Ecto neural progenitor cell (in vitro differentiated cells): ENCODE data around the gene OTUD7B.
A peak's percentile ranks its signal among the peaks of the same experiment; 100 is the strongest.
"Not testable (repeated sequence)": the region's sequence is repeated elsewhere in the genome, so short reads cannot be mapped to it uniquely, and the experiment has no call there.

ENCODE experiments used
- DNase-seq: peaks from one replicate; pipeline ENCODE4 v3.0.0-alpha.2; 2018; ENCODE audit warnings: low spot score

OTUD7B gene

DNA sequence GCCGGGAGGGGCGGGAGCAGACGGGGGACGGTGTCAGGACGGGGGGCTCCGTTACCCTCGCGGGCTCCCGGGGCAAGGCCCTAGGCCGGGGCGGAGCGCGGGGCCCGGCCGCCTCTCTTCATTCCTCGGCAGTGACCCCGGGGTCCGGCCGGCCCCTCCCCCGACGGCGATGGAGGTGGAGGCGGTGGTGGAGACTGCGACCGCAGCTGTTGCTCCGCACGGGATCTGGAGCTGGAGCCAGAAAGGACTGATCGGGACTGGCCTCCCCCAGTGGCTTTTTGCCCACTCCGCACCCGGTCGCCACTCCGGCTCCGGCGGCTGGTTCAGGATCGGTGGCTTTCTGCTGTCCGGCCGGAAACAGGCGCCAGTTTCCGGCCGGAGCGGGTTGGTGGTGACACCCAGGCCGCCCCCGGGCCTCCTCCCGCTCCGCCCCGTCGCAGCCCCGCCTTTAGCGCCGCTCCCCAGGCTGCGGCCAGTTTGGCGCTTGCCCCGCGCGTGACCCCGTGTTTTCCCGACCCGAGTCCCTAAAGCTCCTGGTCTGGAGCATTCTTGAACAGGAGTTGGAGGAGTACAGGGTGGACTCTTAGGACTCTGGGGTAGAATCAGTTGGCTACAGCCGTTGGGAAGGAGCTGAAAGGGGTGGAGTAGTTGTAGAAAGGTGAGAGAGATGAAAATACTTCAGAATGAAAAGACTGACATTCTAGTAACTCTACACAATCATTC, at the start of gene OTUD7B:
Gene OTUD7B, minus strand, starts transcription at position 334 of the 723 bp plus-strand sequence. CDS start 33,216 bp downstream, outside the sequence.
- DNase-seq, result peak; percentile 94

DNA sequence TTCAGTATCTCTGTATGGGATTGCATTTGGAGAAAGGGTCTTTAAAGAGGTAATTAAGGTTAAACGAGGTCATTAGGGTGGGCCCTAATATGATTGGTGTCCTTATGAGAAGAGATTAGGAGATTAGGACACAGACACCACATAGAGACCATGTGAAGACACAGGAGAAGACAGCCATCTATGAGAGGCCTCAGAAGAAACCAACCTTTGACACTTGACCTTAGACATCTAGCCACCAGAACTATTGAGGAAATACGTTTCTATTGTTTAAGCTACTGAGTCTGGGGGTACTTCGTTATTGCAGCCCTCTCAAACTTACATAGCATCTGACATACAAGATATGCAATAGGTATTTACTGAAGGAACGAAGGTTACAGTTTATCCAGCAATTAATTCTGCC, 49.7 kb upstream of the OTUD7B start:
- no peak for DNase-seq

DNA sequence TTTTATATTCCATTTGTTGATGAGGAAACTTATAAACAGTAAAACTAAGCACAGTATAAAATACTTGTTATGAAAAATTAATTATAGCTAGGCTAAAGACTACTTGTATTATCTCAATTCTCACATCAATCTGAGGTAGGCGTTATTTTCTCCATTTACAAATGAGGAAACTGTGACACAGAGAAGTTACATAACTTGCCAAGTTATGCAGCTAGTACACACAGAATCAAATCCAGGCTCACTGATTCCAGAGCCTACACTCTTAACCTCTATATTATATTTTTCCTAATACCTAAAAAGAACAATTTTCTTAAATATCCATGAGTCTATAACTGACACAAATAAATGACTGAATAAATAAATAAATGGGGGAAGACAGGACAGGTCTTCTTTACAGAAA, 45.9 kb upstream of the OTUD7B start:
- no peak for DNase-seq

DNA sequence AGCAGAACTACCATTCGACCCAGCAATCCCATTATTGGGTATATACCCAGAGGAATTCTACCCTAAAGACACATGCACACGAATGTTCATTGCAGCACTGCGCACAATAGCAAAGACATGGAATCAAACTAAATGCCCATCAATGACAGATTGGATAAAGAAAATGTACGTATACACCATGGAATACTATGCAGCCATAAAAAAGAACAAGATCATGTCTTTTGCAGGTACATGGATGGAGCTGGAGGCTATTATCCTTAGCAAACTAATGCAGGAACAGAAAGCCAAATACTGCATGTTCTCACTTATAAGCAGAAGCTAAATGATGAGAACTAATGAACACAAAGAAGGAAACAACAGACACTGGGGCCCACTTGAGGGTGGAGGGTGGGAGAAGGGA, 45.0 kb upstream of the OTUD7B start:
- DNase-seq, result not testable (repeated sequence)

DNA sequence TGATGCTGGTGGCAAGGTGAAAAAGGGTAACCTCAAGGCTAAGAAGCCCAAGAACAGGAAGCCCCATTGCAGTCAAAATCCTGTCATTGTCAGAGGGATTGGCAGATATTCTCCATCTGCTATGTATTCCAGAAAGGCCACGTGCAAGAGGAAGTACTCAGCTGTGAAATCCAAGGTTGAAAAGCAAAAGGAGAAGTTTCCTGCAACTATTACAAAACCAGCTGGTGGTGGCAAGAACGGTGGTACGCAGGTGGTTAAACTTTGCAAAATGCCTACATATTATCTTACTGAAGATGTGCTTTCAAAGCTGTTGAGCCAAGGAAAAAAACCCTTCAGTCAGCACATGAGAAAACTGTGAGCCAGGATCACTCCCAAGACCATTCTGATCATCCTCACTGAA, 43.4 kb upstream of the OTUD7B start:
- no peak for DNase-seq

DNA sequence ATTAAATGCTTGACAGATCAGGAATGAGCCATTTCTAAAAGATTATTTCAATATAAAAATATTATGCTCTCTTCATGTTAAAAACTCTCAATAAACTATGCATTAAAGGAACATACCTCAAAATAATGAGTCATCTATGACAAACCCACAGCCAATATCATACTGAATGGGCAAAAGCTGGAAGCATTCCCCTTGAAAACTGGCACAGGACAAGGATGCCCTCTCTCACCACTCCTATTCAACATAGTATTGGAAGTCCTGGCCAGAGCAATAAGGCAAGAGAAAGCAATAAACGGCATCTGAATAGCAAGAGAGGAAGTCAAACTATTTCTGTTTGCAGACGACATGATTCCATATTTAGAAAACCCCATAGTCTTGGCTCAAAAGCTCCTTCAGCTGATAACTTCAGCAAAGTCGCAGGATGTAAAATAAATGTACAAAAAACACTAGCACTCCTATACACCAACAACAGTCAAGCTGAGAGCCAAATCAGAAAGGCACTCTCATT, 41.4 kb upstream of the OTUD7B start:
- not testable (repeated sequence) for DNase-seq

DNA sequence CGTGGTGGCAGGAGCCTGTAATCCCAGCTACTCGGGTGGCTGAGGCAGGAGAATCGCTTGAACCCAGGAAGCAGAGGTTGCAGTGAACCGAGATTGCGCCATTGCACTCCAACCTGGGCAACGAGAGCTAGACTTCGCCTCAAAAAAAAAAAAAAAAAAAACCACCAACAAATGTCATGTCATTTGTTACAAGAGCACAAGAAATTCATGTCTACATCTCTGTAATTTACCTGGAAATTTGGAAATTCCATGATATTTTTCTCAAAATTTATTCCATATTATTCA, 40.5 kb upstream of the OTUD7B start:
- no peak for DNase-seq

DNA sequence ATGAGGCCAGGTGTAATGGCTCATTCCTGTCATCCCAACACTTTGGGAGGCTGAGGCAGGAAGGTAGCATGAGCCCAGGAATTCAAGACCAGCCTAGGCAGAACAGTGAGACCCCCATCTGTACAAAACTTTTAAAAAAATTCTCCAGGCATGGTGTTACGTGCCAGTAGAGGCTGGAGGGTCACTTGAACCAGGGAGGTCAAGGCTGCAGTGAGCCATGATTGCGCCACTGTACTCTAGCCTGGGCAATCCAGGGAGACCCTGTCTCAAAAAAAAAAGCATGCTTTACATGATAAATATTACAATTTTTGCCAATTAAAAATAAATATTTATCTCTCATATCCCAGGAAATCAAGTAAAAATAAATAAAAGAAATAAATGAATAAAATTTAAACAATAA, 39.4 kb upstream of the OTUD7B start:
- DNase-seq, result no peak

DNA sequence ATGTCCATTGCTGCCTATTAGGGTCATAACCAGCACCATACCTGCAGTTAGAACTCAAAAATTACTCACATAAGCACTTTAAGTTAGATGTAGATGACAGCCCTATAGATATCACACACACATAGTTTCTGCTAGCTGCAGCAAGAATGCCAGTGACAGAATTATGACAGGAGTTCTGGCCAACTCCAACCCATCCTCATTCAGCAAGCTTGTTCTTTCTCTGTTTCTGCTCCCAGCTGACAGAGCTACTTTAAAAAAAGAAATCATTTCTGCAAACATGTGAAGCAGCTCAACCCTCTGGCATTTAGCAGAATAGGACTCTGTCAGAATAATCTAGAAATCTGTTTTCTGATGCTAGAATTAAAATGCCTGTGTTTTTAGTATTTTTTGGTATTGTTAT, 23.8 kb upstream of the OTUD7B start:
- no peak for DNase-seq

DNA sequence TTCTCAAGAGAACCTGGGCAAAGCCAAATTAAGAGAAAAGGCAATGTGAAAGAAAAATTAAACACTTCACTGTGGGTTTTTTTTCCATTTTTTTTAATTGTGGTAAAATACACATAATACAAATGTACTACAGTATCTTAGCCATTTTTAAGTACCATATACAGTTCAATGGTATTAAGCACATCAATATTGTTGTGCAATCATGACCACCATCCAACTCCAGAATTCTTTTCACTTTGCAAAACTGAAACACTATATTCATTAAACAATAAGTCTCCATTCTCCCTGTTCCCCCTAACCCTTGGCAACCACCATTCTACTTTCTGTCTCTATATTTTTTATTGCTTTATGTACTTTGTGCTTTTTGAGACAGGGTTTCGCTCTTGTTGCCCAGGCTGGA, 17.8 kb upstream of the OTUD7B start:
- DNase-seq, result no peak

DNA sequence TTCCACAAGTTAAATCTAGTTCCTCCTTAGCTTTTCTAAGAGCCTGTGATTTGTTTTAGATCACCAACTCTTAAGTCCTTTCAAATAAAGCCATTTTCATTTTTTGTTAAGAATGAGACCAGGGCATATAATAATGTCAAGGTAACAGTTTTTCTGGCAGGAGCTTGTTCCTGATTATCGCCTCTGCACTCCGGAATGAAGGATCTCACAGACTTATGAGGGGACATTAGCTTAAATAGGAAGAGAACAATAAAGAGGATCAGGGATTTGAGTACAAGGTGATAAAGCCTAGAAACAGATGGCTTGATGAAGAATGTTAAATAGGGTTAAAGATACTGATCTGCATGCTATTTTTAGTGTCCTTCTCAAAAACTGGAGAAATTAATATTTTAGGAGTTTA, 13.6 kb upstream of the OTUD7B start:
- no peak for DNase-seq

DNA sequence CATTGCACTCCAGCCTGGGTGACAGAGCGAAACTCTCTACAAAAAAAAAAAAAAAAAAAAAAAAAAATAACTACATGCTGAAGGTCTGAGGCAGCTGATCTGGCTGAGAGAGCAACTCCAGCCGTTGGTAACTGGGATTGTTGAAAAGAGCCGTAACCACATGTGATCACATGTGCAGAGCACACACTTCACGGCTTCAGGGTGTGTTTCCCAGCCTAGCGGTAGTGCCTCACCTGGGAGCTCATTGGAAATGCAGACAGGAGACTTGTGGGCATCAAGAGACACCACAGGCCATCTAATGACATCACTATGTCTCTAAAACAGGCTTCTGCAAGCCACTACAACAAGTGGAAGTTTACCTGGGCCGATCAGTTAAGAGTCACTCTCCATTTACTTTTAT, 11.8 kb upstream of the OTUD7B start:
- DNase-seq, result no peak

DNA sequence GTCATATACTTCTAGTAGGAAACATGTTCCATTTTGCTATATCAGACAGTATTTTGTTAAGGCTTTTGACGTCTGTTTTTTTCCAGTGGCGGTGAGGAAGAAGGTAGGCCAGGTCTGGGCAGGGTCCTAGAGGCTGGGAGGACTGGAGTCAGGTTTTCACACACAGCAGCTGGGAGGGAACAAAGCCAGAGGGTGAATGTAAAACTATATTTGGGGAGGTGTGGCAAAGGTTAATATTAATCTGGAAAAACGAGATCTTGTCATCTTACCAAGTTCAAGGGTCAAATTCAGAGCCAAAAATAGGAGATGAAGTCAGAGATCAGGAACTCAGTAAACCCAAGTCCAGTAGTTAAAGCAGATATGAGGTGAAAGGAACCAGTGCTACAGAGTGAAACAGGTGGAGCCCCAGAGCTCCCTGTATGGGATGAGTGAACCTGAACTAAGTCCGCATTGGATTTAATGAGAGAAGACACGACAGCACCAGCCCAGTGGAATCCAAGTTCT, 10.7 kb upstream of the OTUD7B start:
- DNase-seq, result no peak

DNA sequence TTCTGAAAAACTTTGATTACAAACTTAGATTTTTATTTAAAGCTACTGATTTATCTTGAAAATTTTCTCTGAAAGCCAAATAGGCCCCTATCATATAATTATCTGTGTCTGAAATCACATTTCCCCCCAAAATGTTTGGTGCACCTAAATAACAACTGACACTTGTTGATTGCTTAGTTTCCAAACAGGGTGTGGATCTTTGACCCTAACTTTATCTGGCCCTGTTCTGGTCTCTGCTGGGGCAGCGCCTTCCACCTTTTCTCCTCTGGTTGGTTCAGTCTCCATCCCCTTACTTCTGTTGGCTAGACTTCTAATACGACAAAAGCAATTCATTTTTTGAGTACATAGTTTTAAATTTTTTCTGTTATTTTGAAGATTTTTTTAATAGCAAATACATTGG, 10.2 kb upstream of the OTUD7B start:
- DNase-seq, result no peak

DNA sequence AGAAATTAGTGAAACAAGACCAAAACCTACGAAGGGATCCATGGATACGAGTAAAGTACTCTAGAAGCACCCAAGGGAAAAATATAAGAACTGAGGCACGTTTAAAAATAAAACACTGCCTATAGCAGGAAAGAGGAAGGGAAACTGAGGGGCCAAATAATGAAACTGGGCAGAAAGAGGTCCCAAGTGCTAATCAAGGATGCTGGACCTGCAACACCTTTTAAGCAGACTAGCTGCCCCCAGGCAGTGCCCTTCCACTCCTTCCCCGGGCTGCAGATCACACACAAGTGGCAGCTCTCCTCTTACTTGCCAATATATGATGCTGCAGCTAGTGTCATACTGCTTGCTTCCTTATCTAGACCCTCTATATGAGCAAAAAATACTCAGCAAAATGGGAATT, 7.6 kb upstream of the OTUD7B start:
- no peak for DNase-seq

DNA sequence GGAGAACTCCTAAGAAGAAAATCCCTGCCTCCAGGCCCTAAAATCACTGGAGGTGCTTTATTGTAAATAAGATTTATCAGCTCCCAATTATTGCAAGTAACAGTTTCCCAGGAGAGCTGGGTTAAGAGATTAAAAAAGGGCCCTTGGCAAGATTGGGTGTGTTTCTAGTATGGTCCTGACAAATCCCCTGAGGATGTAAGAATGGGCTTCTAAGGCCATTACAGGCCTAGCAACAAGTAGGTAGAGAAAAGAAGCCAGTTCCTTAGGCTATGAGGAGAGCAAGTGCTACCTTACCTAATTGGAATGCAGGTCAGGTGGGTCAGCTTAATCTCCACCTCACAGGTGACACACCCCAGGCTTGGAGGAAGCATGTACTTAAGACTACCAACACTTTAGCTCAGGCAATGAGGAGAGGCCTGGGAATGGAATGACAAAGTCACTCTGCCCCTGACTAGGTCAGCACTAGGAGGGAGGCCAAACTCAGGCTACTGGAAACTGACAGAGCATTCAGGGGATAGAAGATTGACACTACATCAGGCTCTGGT, 6.8 kb upstream of the OTUD7B start:
- no peak for DNase-seq

DNA sequence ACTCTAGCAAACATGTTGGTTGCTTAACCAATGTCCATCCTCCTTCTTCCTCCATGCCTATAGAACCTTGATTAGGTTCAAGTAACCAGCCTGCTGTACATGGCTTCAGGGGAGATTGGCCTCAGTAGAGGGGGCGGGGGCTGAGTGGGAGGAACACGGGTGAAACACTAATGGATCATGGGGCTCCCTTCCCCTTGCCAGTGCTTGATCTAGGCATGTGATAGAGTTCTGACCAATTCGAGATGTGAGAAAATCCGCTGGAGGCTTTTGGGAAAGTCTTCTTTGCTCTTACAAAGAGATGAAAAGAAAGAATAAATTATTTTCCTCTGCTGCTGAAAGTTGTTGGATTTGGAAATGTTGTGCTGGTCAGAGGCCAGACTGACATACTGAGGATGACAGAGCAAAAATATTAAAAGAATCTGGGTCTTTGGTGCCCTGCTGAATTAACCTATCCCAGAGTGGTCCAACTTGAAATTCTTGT, 5.2 kb upstream of the OTUD7B start:
- DNase-seq, result no peak

DNA sequence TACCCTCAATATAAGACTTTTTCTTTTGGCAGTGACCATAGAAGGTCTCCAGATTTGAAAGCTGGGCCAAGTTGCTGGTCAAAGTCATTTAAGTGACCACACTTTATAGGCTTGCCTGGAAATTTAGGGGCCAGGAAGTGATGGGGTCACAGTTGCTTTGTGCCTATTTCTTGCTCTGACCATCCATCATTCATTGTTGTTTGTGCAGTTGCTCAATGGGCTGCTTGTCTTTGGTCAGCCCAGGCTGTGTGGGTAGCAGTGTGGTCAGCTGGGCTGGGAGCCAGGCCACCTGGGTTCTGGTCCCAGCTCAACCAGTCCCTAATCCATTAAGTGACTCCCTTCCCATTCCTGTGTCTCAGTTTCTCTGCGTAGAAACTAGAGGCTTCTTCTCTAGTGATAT, 2.1 kb upstream of the OTUD7B start:
- no peak for DNase-seq

DNA sequence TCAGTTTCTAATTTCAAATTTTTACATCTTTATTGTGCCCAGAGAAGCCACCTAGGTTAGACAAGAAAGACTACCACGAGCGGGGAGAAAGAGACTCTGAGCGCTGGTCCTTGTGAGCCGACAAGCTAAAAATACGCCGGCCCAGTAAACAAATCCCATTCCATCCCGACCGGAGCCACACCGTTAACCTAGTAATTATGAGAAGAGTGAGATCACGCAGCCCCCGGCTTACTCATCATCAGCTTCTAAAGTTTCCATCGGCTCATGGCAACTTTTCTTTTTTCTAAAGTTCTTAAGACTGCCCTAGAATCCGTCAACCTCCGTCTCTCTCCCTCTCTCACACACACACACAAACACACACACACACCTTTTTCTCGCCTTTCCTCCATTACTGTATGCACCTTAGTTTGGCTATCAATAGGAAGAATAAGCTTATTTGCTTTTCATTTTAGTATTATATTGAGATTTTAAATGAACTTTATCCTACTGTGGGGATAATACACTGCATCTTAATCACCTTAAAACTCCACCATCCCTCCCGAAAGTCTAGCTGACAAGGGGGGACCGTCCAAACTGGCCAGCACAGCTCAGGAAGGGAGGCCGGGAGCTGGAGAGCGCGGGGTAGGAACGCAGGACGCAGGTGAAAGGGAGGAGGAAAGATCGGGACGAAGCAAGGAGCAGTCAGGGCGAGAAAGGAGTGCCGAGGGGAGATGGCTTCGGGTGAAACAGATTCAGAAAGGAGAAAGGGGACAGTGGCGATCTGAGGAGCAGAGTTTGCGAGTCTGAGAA, 728 bp downstream of the OTUD7B start:
- DNase-seq, result peak; percentile 53

DNA sequence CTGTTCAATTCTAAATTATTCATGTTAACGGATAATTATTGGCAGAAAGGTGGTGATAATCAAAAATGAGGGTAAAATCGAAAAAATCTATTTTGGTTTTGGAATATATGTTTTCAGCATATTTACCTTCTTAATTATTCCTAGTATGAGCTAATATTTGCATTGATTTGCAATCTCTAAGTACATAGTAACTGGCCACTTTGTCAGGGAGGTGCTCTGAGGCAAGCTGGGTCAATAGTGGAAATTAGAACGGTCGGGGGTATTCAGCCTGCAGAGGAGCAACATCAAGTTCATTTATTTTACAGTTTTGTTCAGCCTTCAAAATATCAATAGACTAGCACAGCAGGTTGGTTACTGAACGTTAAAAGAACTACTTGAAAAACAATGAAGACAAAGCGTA, 1.8 kb downstream of the OTUD7B start:
- no peak for DNase-seq

DNA sequence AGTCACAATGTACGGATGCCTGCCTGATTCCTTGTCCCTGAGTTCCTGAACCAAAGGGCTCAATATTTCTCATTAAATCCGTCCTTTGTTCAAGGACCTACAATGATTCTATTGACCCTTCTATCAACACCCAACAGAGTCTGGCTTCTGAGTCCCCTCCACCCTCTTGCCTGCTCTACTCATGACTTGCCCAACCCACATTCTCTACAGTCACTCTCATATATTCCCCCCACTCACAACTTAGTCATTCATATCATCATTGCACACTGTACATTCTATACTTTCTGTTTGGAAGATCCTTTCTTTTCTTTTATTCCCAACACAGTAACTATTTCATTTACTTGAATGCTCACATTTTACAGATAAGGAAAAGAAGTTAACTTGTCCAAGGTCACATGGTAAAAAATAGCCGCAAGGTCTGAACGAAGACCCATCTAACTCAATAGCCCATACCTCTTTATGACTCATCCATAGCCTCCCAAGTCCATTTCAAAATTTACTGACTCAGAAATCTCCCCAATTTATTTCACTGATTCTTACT, 3.6 kb downstream of the OTUD7B start:
- no peak for DNase-seq

DNA sequence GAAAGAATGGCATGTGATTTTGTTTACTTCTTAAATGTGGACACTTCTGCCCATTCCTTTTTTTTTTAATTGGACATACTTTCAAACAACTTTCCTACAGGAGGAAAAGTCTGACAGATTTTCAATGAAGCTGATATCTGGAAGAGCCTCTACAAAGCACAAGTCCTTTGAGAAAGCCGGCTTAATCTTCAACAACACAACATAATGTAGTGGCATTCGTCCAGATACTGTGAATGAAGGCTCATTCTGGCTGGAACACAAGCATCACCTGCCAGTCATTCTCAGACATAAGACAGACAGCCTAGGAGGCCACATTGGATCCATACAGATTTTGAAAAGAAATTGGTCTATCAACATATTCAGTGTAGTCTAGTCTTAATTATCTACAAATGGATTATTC, 4.9 kb downstream of the OTUD7B start:
- no peak for DNase-seq

DNA sequence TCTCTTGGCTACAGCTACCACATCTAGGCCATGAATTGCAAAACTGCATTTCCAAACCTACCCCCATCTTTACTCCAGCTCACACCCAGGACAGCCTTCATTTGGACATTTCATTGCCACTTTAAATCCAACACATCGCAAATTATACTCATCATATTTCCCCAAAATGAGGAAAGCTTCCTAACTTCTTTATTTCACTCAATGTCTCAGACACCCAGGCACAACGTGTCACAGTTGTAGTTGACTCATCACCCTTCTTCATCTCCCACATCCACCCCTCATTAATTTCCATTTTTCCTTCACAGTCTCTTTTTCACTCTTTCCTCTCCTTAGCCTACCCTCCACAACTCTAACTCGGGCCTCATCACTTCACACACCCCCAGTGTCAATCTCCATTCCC, 6.7 kb downstream of the OTUD7B start:
- DNase-seq, result no peak
